ENCODE data around the gene COX8C.
"Not testable (repeated sequence)": the region's sequence is repeated elsewhere in the genome, so short reads cannot be mapped to it uniquely, and the experiment has no call there.

Gene COX8C

GRCh38 chr14:93322929-93323599, 23.9 kb upstream of the COX8C start:
- no peak for DNase-seq

- DNase-seq = no peak
Observed at GRCh38 chr14:93323600-93324174, 23.3 kb upstream of the COX8C start.

- DNase-seq = no peak
Observed at GRCh38 chr14:93326196-93326595, 20.8 kb upstream of the COX8C start.

- no peak for DNase-seq
Observed at GRCh38 chr14:93328546-93328945, 18.4 kb upstream of the COX8C start.

DNA sequence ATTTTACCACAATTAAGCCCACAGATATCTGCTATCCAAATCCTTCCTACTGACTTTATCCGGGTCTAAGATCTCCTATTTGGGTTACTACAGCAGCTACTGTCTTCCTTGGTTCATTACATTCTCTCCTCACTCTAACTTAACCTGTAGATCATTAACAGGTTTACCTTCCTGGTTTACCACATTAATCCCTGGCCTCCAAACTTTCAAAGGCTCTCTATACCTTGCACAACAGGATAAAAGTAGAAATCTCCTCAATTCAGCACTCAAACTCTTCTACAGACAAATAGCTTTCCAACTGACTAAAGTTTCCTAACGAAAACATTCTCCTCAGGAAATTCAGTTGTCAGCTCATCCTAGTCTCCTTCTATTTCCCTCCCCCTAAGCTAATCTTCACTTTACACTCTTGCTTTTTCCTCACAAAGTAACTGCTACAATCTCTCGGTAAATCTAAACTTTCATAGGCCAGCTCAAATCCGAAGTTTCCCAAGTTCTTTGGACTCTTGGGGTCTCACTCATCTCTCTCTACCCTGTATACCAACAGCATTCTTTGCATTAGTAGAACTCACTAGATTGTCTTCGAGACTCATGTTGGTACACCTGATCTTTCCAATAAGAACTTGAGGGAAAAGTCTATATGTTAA, 16.9 kb upstream of the COX8C start:
- DNase-seq = no peak

GRCh38 chr14:93330609-93331000, 16.4 kb upstream of the COX8C start:
- DNase-seq = no peak

- DNase-seq = no peak
Observed at GRCh38 chr14:93331002-93331727, 15.8 kb upstream of the COX8C start.

- DNase-seq = no peak
Observed at GRCh38 chr14:93331728-93332396, 15.1 kb upstream of the COX8C start.

DNA sequence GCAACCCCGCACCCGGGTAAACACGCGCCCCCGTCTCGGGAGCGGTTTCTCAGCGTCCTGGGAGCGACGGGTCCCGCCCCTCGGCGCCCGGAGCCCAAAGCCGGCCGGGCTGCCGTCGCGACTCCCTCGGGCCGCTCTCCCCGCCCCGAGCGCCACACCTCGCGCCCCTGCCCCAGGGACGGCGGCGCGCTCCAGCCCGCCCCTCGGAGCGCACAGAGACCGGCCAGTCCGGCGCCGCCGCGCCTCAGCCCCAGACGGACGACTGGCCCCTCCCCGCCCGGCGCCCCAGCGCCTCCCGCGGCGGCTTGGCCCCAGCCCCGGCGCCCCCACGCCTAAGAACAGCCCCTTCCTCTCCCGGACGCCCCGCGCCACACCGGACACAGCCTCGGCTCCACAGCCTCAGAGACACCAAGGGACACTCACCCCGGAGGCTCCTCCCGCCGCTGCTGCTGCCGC, 14.6 kb upstream of the COX8C start:
- DNase-seq = no peak

DNA sequence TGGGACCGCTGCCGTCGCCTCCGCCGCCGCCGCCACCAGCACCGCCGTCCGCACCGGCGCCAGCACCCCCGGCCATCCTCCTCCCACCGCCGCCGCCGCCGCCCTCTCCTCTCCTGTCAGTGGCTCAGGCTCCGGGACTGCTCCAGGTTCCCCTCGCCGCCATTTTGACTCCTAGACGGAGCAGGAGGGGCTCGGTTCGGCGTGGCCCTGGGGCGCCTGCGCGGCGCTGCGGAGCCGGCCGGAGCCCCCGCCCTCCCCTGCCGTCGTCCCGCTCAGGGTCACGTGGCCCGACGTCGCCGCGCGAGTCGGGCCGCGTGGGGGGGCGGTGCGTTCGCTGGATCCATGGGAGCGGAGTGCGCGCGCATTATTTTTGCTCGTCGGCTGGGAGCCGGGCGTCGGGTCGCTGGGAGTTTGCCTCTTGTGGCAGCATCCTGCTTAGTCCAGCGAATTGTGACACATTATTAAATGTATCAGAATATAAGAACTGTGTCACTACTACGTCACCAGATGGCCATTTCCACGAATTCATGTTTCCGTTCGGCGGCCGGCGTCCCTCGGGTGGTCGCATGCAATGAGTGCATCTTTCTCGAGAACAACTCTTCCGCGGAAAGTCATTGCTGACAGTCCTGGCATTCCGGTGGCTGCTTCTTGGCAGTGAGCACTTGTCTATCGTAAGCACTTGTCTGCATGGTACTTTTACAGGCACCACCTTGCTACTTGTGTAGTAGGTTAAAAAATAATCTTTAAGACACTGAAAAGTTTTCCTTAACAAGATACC, 13.9 kb upstream of the COX8C start, which contains the start of gene BTBD7:
Gene BTBD7, minus strand, starts transcription at position 184 of the 778 bp plus-strand sequence. CDS start 36,985 bp downstream, outside the sequence.
- DNase-seq = peak; percentile 56

GRCh38 chr14:93333631-93334103, 13.3 kb upstream of the COX8C start:
- DNase-seq = no peak

- no peak for DNase-seq
Observed at GRCh38 chr14:93337143-93337753, 9.7 kb upstream of the COX8C start.

DNA sequence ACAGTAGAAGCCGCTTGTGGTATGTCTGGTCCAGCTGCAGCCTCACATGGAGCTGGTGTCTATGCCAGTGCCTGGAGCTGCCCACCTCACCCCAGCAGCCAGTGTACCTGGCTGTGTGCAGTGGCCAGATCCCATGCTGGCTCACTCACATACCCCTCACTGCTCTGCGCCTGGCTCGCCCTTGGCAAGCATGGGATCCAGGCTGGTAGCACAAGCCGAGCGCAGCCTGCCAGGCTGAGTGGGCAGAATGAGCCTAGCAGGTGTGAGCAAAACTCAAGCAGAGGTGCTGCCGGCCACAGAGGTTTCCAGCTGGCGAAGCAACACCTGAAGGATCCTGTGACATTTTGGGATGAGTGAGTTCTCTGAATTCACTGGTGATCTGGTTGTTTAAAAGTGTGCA, 9.1 kb upstream of the COX8C start:
- DNase-seq = no peak

GRCh38 chr14:93343266-93343665, 3.7 kb upstream of the COX8C start:
- peak; percentile 82 for DNase-seq

GRCh38 chr14:93343797-93344196, 3.2 kb upstream of the COX8C start:
- DNase-seq = no peak

DNA sequence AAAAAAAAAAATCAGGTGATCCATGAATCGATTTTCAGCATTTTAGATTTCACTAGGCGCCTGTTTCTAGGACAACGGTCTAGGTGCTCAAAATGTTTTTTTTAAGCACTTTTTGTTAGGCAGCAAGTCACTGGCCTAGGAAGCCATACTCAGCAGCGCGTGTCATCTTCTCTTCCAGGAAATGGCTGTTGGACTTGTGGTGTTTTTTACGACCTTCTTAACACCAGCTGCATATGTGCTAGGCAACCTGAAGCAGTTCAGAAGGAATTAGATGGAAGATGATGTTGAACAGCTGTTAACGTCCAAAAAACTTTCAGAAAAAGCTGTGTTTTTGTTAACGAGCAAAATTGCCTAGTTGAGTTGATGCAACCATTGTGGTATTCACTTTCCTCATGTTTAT, 868 bp downstream of the COX8C start:
- DNase-seq = peak; percentile 91

DNA sequence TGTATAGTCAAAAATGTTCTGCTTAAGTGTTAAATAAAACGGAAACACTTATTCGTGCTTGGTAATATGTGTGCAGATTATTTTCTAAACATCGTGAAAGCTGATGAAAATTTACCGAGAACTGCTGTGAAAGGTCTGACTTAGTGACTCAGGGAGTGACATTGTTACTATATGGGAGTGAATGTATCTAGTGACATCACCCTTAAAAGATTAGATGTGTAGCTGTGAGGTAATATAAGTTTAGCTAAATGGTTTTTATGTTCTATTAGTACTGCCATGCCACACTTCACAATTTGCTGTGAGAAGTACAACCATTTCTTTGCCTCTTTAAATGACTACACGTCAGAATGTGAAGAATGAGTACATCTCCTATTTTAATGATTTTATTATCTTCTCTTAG, 1.3 kb downstream of the COX8C start:
- DNase-seq = no peak

GRCh38 chr14:93354873-93355272, 7.9 kb downstream of the COX8C start:
- not testable (repeated sequence) for DNase-seq

DNA sequence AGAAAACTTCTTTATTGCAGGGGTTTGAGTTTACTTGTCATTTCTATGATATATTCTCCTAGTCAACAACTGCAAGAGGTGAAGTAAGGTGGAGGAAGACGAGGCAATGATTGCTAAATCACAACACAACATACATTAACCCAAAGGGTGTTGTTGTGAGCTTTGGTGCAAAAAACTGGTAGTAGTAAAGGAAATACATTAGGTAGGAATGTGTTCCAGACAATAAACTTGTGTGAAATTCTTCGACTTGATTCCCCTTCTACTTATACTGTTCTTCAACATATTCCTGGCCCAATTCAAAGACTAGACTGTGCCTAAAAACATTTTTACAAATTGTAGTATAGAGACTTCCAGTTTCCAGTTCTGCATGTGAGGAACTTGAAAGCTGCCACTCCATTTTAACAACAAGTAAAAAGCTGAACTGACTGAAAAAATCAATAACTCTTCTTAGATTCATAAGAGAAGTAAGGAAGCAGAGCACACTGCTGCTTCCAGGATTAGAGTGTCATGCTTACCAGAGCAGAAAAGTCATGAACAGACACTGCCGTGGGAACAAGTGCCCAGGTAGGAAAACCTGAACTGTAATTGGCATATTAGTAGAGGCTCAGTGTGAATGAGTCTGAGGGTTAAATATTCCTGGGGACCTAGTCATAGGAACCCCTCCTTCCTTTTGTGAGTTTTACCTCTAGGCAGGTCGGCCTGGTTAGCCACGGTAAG, 22.2 kb downstream of the COX8C start:
- DNase-seq = no peak

DNA sequence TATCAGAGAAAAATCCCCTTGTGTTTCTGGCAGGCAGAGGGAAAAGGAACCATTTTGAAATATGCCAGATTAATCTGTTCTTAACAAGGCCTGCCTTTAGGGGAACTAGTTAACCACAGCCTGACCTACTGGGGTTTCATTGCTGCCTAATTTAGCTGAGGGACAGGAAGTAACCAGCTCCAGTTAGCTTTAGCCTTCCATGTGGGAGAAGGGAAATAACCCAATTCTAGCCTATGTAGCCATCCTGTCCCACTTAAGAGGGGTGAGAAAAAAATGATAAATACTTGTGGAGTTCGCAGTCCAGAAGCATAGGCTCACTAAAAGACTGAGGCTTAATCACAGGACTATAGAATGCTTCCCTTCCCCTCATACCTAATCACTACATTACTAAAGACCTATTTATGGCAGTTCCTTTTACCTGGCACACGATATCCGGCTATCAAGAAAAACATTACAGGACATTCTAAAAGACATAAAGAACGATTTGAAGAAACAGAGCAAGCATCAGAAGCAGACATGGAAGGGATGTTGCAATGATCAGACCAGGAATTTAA, 22.8 kb downstream of the COX8C start:
- DNase-seq = peak; percentile 21

Measured in GF-D8 (cell line).